GM12878 (cell line): Measurements from ENCODE around the gene NDST3.

Source experiments
- BHLHE40 ChIP-seq, 2 experiments: fragments of 450-650 bp in 1 of 2; IDR thresholded peaks; 2 replicates each; pipeline ENCODE4 v1.6.1; 2011 to 2017; ENCODE audit warnings: low read depth in 2 of 2, borderline replicate concordance in 1 of 2, improper control_type of control experiment in 1 of 2, low read length in 1 of 2, mild to moderate bottlenecking in 1 of 2
- CBFB ChIP-seq: IDR thresholded peaks from 2 replicates; pipeline ENCODE4 v1.6.1; 2016; ENCODE audit warnings: antibody characterized with exemption, low read depth
- CEBPZ ChIP-seq: fragments of 150-350 bp; IDR thresholded peaks from 2 replicates; pipeline ENCODE4 v1.6.1; 2016; ENCODE audit warnings: low read depth, low read length
- CTCF ChIP-seq, 3 experiments: IDR thresholded peaks in 2 of 3; conservative IDR thresholded peaks in 1 of 3; 2 replicates each; pipeline ENCODE4 v1.5.1; 2011; ENCODE audit warnings: low read depth in 3 of 3, low read length in 3 of 3, mild to moderate bottlenecking in 3 of 3, control low read depth in 2 of 3, moderate library complexity in 2 of 3, inconsistent platforms in 1 of 3, mixed read lengths in 1 of 3; ENCODE audit not compliant: control insufficient read depth in 2 of 3, insufficient read depth in 1 of 3; ENCODE audit errors: extremely low read depth in 1 of 3
- EZH2 ChIP-seq: IDR thresholded peaks from 2 replicates; pipeline ENCODE4 v1.6.1; 2012; ENCODE audit warnings: low read depth, mild to moderate bottlenecking, control low read depth, inconsistent platforms, low read length, borderline replicate concordance; ENCODE audit not compliant: control insufficient read depth
- POLR2A ChIP-seq: IDR thresholded peaks from 2 replicates; pipeline ENCODE4 v1.6.1; 2011; ENCODE audit warnings: low read depth, mild to moderate bottlenecking, low read length
- POLR2AphosphoS5 ChIP-seq: IDR thresholded peaks from 2 replicates; pipeline ENCODE4 v1.6.1; 2011; ENCODE audit warnings: mild to moderate bottlenecking, low read length, inconsistent platforms
- RB1 ChIP-seq: fragments of 450-650 bp; formaldehyde crosslinking; IDR thresholded peaks from 2 replicates; pipeline ENCODE4 v1.6.1; 2017; ENCODE audit warnings: mild to moderate bottlenecking, borderline replicate concordance
- RCOR1 ChIP-seq: conservative IDR thresholded peaks from 2 replicates; pipeline ENCODE4 v1.6.1; 2012; ENCODE audit warnings: low read depth, low read length, improper control_type of control experiment
- REST ChIP-seq: IDR thresholded peaks from 2 replicates; pipeline ENCODE4 v1.6.1; 2012; ENCODE audit warnings: mild to moderate bottlenecking, low read depth, low read length
- SUZ12 ChIP-seq: fragments of 200-600 bp; sonication (generic); IDR thresholded peaks from one replicate; pipeline ENCODE4 v1.6.1; 2018; ENCODE audit warnings: antibody characterized with exemption, mild to moderate bottlenecking; ENCODE audit not compliant: unreplicated experiment
- ZBTB33 ChIP-seq: fragments of 450-650 bp; IDR thresholded peaks from 2 replicates; pipeline ENCODE4 v1.6.1; 2017; ENCODE audit warnings: mild to moderate bottlenecking

GRCh38 chr4:118284169-118284568 lies 249.9 kb downstream of the NDST3 start:
- TF ChIP-seq EZH2: no peak
- peak in 1 of 2 experiments; percentile 63; a peak in 1 of 4 replicates for TF ChIP-seq BHLHE40 (IDR thresholded peaks at IDR 0.05; ENCODE audit: borderline replicate concordance in 1 of 2, low read depth in 2 of 2, low read length in 1 of 2)
- no peak for TF ChIP-seq CTCF (IDR thresholded peaks at IDR 0.05 in 2 of 3, conservative IDR thresholded peaks at IDR 0.05 in 1 of 3; ENCODE audit: control insufficient read depth in 2 of 3, extremely low read depth in 1 of 3, insufficient read depth in 1 of 3, low read depth in 3 of 3, low read length in 3 of 3)
- no peak for TF ChIP-seq CBFB
- TF ChIP-seq REST: no peak
- no peak for TF ChIP-seq POLR2A
- TF ChIP-seq SUZ12: no peak
- no peak for TF ChIP-seq CEBPZ
- no peak for TF ChIP-seq RB1
- TF ChIP-seq ZBTB33: no peak
- TF ChIP-seq POLR2AphosphoS5: no peak
- TF ChIP-seq RCOR1: no peak
